Choroid plexus epithelial cell (primary cell): ENCODE measurements around the gene TRMT1.
A peak's percentile ranks its signal among the peaks of the same experiment; 100 is the strongest.

Experiments used
- DNase-seq: peaks from one replicate; pipeline ENCODE4 v3.0.0-alpha.2; 2010; ENCODE audit warnings: low read depth
- H3K4me3 ChIP-seq: 2 replicates; pipeline ENCODE4 v1.5.1; 2011; ENCODE audit warnings: low read depth, mild to moderate bottlenecking, control low read depth, low read length, moderate library complexity
- CTCF ChIP-seq: conservative IDR thresholded peaks from 2 replicates; pipeline ENCODE4 v1.5.1; 2011; ENCODE audit warnings: low read depth, mild to moderate bottlenecking, control low read depth, inconsistent platforms, low read length, moderate library complexity

Gene TRMT1

GRCh38 chr19:13146763-13147563 lies 30.4 kb upstream of the TRMT1 start:
- no peak overlapping the region for H3K4me3 ChIP-seq
- TF ChIP-seq CTCF, result no peak
- peak; percentile 38 for DNase-seq

GRCh38 chr19:13139633-13140311 lies 23.2 kb upstream of the TRMT1 start:
- H3K4me3 ChIP-seq, result no peak overlapping the region
- DNase-seq, result no peak
- no peak for TF ChIP-seq CTCF

- no peak for DNase-seq
- H3K4me3 ChIP-seq, result no peak overlapping the region
- no peak for TF ChIP-seq CTCF
Measured at GRCh38 chr19:13138916-13139198, 22.3 kb upstream of the TRMT1 start.

DNA sequence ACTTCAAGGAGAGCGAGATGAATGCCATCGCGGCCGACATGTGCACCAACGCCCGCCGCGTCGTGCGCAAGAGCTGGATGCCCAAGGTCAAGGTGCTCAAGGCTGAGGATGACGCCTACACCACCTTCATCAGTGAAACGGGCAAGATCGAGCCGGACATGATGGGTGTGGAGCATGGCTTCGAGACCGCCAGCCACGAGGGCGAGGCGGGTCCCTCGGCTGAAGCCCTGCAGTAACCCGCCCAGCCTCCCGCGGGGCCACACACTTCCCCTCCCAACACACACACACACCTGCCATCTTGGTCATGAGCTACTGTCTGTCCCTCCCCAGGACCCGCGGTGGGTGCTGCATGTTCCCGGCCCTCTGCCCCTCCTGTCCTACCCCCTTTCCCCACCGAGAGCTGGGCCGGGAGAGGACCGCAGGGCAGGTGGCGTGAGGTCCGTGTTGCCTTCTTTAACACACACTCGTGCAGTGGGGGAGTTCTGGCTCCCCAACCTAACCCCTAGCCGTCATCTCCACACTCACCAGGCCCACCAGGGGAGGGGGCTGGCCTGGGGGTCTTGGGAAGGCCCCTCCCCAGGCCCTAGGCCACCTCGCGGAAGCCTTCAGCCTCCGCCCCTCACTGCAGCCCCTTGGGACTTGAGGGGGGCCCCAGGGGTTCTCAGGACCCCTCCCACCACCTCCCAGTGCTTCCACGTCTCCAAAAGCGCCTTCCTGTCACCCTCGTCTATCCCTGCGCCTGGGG lies 21.8 kb upstream of the TRMT1 start:
- TF ChIP-seq CTCF, result no peak
- no peak overlapping the region for H3K4me3 ChIP-seq
- no peak for DNase-seq

GRCh38 chr19:13137290-13137794 lies 20.8 kb upstream of the TRMT1 start:
- DNase-seq, result no peak

More at GRCh38 chr19:13137290-13137794, 20.8 kb upstream of the TRMT1 start:
- no peak for TF ChIP-seq CTCF
- no peak overlapping the region for H3K4me3 ChIP-seq
